Esophagus (tissue), 2 donors: ENCODE measurements around the gene TMEM167A. TPM values are rescaled to one million over a fixed set of nuclear protein-coding genes. Genes with fewer than 3 reads are reported as not detected.

Source experiments
- H3K27ac ChIP-seq, 2 donors: one replicate each; pipeline ENCODE4 v1.5.1; 2013; ENCODE audit warnings: low read depth in 2 of 2, mild to moderate bottlenecking in 2 of 2, inconsistent platforms in 1 of 2, low read length in 1 of 2, moderate library complexity in 1 of 2
- H3K27me3 ChIP-seq, 2 donors: one replicate each; pipeline ENCODE4 v1.6.1; 2013; ENCODE audit warnings: low read length in 2 of 2, control low read depth in 1 of 2, mild to moderate bottlenecking in 1 of 2; ENCODE audit not compliant: insufficient read depth in 2 of 2, control insufficient read depth in 1 of 2
- H3K36me3 ChIP-seq, 2 donors: one replicate each; pipeline ENCODE4 v1.6.1; 2013; ENCODE audit warnings: low read length in 1 of 2; ENCODE audit not compliant: control insufficient read depth in 2 of 2, insufficient read depth in 2 of 2
- H3K4me1 ChIP-seq, 2 donors: one replicate each; pipeline ENCODE4 v1.6.1; 2013; ENCODE audit warnings: low read length in 1 of 2; ENCODE audit not compliant: control insufficient read depth in 2 of 2, insufficient read depth in 2 of 2
- H3K4me3 ChIP-seq, 2 donors: one replicate each; pipeline ENCODE4 v1.5.1; 2013; ENCODE audit warnings: low read length in 2 of 2, mild to moderate bottlenecking in 2 of 2, low read depth in 1 of 2, moderate library complexity in 1 of 2
- H3K9me3 ChIP-seq, 2 donors: one replicate each; pipeline ENCODE4 v1.6.1; 2013; ENCODE audit warnings: mild to moderate bottlenecking in 2 of 2, low read depth in 1 of 2, low read length in 1 of 2, moderate library complexity in 1 of 2; ENCODE audit not compliant: control insufficient read depth in 2 of 2, insufficient read depth in 1 of 2
- WGBS, 2 donors: extraction: QIAGEN DNeasy Blood & Tissue Kit; methylation state at CpG; one replicate each; pipeline ENCODE4 v1.1.7; 2013; 5-methylcytosine and 5-hydroxymethylcytosine counted together
- polyA plus RNA-seq, 2 donors: library from polyadenylated mRNA; stranded (reverse); fragments of 200-250 nt; gene quantifications; one replicate each; pipeline ENCODE4 v1.2.3, GENCODE V29; 2013
- donor health status: healthy with polysubstance abuse.
- donor health status: Bipolar disorder and iron deficiency.

Gene TMEM167A
- polyA plus RNA-seq, 2 donors = 28.4 to 30.6 TPM

- H3K4me3 ChIP-seq = no peak overlapping the region
- no peaks in the 10 kb centered on the region for H3K9me3 ChIP-seq
- H3K4me1 ChIP-seq = no peaks in the 10 kb centered on the region
- H3K27me3 ChIP-seq = no peaks in the 10 kb centered on the region
- H3K27ac ChIP-seq = no peak overlapping the region
- no peaks in the 10 kb centered on the region for H3K36me3 ChIP-seq
These were observed 26.8 kb upstream of the TMEM167A start for GRCh38 chr5:83104021-83104420.

GRCh38 chr5:83102364-83102980 lies 25.3 kb upstream of the TMEM167A start:
- no peaks in the 10 kb centered on the region for H3K27me3 ChIP-seq

GRCh38 chr5:83101514-83101913 lies 24.3 kb upstream of the TMEM167A start:
- Histone ChIP-seq H3K27me3 (no peaks in the 10 kb centered on the region), H3K36me3 (no peaks in the 10 kb centered on the region), H3K27ac (no peak overlapping the region), H3K4me1 (no peaks in the 10 kb centered on the region), H3K4me3 (no peak overlapping the region), H3K9me3 (no peaks in the 10 kb centered on the region)
- 80 to 84% methylated on average over 1 of the region's 1 CpG for WGBS, 2 donors

More at GRCh38 chr5:83102364-83102980, 25.3 kb upstream of the TMEM167A start:
- H3K36me3 ChIP-seq = no peaks in the 10 kb centered on the region
- H3K4me1 ChIP-seq = no peaks in the 10 kb centered on the region
- H3K27ac ChIP-seq = no peak overlapping the region
- H3K9me3 ChIP-seq = no peaks in the 10 kb centered on the region
- no peak overlapping the region for H3K4me3 ChIP-seq

- Histone ChIP-seq H3K4me3 (no peak overlapping the region), H3K36me3 (no peaks in the 10 kb centered on the region), H3K27me3 (no peaks in the 10 kb centered on the region), H3K4me1 (no peaks in the 10 kb centered on the region), H3K9me3 (no peaks in the 10 kb centered on the region), H3K27ac (no peak overlapping the region)
- 59 to 65% methylated on average over 1 of the region's 1 CpG for WGBS, 2 donors
These were observed 22.3 kb upstream of the TMEM167A start for GRCh38 chr5:83099445-83099844.

GRCh38 chr5:83099001-83099400 lies 21.8 kb upstream of the TMEM167A start:
- no peaks in the 10 kb centered on the region for H3K9me3 ChIP-seq
- no peaks in the 10 kb centered on the region for H3K27me3 ChIP-seq
- H3K36me3 ChIP-seq = no peaks in the 10 kb centered on the region
- H3K4me3 ChIP-seq = no peak overlapping the region
- no peaks in the 10 kb centered on the region for H3K4me1 ChIP-seq
- no peak overlapping the region for H3K27ac ChIP-seq

GRCh38 chr5:83097689-83098231 lies 20.6 kb upstream of the TMEM167A start:
- 59 to 93% methylated on average over 2 of the region's 2 CpGs for WGBS, 2 donors
- Histone ChIP-seq H3K4me3 (no peak overlapping the region), H3K36me3 (no peaks in the 10 kb centered on the region), H3K27me3 (no peaks in the 10 kb centered on the region), H3K27ac (no peak overlapping the region), H3K9me3 (no peaks in the 10 kb centered on the region), H3K4me1 (no peaks in the 10 kb centered on the region)

- Histone ChIP-seq H3K27me3 (no peaks in the 10 kb centered on the region), H3K4me3 (no peak overlapping the region), H3K27ac (no peak overlapping the region), H3K36me3 (no peaks in the 10 kb centered on the region), H3K4me1 (no peaks in the 10 kb centered on the region), H3K9me3 (no peaks in the 10 kb centered on the region)
- 88 to 92% methylated on average over 2 of the region's 2 CpGs for WGBS, 2 donors
These were observed 19.6 kb upstream of the TMEM167A start for GRCh38 chr5:83096660-83097339.

- H3K4me3 ChIP-seq = no peak overlapping the region
- H3K9me3 ChIP-seq = no peaks in the 10 kb centered on the region
- H3K27ac ChIP-seq = no peak overlapping the region
- WGBS, 2 donors = 73 to 76% methylated on average over 6 of the region's 6 CpGs
- H3K27me3 ChIP-seq = no peaks in the 10 kb centered on the region
- no peaks in the 10 kb centered on the region for H3K36me3 ChIP-seq
- H3K4me1 ChIP-seq = no peaks in the 10 kb centered on the region
These were observed 18.9 kb upstream of the TMEM167A start for GRCh38 chr5:83095957-83096539.

- Histone ChIP-seq H3K4me1 (no peaks in the 10 kb centered on the region), H3K27me3 (no peaks in the 10 kb centered on the region), H3K36me3 (no peaks in the 10 kb centered on the region), H3K9me3 (no peaks in the 10 kb centered on the region), H3K27ac (no peak overlapping the region), H3K4me3 (no peak overlapping the region)
- WGBS, 2 donors = 90 to 97% methylated on average over 3 of the region's 3 CpGs
These were observed 18.2 kb upstream of the TMEM167A start for GRCh38 chr5:83095163-83095956.
